ENCODE data around the gene ZNRF3.
A peak's percentile ranks its signal among the peaks of the same experiment; 100 is the strongest.

The ZNRF3 gene

GRCh38 chr22:28887725-28888459 lies 4.5 kb downstream of the ZNRF3 start:
- no peak for ATAC-seq
- no peak for TF ChIP-seq TCF4 (CRISPR knock-in tag; IDR thresholded peaks at IDR 0.05; ENCODE audit: borderline replicate concordance)
- TF ChIP-seq ZFP3 (CRISPR knock-in tag; IDR thresholded peaks at IDR 0.05), result no peak
- TF ChIP-seq, protein P1, sequence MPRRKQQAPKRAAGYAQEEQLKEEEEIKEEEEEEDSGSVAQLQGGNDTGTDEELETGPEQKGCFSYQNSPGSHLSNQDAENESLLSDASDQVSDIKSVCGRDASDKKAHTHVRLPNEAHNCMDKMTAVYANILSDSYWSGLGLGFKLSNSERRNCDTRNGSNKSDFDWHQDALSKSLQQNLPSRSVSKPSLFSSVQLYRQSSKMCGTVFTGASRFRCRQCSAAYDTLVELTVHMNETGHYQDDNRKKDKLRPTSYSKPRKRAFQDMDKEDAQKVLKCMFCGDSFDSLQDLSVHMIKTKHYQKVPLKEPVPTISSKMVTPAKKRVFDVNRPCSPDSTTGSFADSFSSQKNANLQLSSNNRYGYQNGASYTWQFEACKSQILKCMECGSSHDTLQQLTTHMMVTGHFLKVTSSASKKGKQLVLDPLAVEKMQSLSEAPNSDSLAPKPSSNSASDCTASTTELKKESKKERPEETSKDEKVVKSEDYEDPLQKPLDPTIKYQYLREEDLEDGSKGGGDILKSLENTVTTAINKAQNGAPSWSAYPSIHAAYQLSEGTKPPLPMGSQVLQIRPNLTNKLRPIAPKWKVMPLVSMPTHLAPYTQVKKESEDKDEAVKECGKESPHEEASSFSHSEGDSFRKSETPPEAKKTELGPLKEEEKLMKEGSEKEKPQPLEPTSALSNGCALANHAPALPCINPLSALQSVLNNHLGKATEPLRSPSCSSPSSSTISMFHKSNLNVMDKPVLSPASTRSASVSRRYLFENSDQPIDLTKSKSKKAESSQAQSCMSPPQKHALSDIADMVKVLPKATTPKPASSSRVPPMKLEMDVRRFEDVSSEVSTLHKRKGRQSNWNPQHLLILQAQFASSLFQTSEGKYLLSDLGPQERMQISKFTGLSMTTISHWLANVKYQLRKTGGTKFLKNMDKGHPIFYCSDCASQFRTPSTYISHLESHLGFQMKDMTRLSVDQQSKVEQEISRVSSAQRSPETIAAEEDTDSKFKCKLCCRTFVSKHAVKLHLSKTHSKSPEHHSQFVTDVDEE (CRISPR knock-in tag; IDR thresholded peaks at IDR 0.05), result no peak
- no peak for TF ChIP-seq GLIS3 (CRISPR knock-in tag; IDR thresholded peaks at IDR 0.05)
- no peak for TF ChIP-seq ZNF565 (CRISPR knock-in tag; conservative IDR thresholded peaks at IDR 0.05; ENCODE audit: low read depth)
- TF ChIP-seq PPARA (CRISPR knock-in tag; IDR thresholded peaks at IDR 0.05; ENCODE audit: borderline replicate concordance), result no peak
- no peak for TF ChIP-seq POU6F1 (CRISPR knock-in tag; IDR thresholded peaks at IDR 0.05; ENCODE audit: borderline replicate concordance, low read depth)
- TF ChIP-seq OSR1 (CRISPR knock-in tag; IDR thresholded peaks at IDR 0.05), result no peak
- TF ChIP-seq, protein P2, sequence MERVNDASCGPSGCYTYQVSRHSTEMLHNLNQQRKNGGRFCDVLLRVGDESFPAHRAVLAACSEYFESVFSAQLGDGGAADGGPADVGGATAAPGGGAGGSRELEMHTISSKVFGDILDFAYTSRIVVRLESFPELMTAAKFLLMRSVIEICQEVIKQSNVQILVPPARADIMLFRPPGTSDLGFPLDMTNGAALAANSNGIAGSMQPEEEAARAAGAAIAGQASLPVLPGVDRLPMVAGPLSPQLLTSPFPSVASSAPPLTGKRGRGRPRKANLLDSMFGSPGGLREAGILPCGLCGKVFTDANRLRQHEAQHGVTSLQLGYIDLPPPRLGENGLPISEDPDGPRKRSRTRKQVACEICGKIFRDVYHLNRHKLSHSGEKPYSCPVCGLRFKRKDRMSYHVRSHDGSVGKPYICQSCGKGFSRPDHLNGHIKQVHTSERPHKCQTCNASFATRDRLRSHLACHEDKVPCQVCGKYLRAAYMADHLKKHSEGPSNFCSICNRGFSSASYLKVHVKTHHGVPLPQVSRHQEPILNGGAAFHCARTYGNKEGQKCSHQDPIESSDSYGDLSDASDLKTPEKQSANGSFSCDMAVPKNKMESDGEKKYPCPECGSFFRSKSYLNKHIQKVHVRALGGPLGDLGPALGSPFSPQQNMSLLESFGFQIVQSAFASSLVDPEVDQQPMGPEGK (CRISPR knock-in tag; IDR thresholded peaks at IDR 0.05; ENCODE audit: borderline replicate concordance), result no peak
- TF ChIP-seq CREB5 (CRISPR knock-in tag; IDR thresholded peaks at IDR 0.05; ENCODE audit: low read depth), result no peak
- TF ChIP-seq ZNF8 (CRISPR knock-in tag; IDR thresholded peaks at IDR 0.05), result no peak
- no peak for TF ChIP-seq ZC3H10 (CRISPR knock-in tag; IDR thresholded peaks at IDR 0.05)
- no peak for TF ChIP-seq ESRRG (CRISPR knock-in tag; IDR thresholded peaks at IDR 0.05)
- no peak for TF ChIP-seq CSDC2 (CRISPR knock-in tag; IDR thresholded peaks at IDR 0.05)
- no peak for TF ChIP-seq BACH2 (CRISPR knock-in tag; IDR thresholded peaks at IDR 0.05; ENCODE audit: borderline replicate concordance)

DNA sequence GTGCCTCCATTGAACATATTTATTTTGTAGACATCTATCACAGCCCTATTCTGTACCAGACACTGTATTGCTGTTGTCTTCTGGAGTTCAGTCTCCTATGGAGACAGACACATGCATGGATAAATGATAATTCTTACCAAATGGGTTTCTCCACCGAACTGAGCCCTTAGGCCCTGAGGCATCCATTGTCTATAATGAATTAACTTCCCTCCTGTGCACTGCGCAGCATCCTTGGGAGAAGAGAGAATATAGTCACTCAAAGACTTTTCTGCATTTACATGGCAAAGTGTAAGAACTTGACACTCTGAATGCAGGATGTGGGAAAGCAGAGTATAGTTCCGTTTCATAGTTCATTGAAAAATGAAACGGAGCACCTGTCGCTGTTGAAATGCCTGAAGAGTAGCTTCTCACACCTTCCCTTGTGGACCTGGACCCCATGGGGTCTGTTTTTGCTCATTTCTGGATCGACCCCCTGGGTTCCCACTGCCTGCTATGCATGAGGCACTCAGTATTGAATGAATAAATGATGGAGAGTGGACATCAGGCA lies 6.2 kb downstream of the ZNRF3 start:
- TF ChIP-seq ZC3H10 (CRISPR knock-in tag; IDR thresholded peaks at IDR 0.05), result no peak
- no peak for TF ChIP-seq RARB (CRISPR knock-in tag; IDR thresholded peaks at IDR 0.05)
- no peak for TF ChIP-seq ZNF565 (CRISPR knock-in tag; conservative IDR thresholded peaks at IDR 0.05; ENCODE audit: low read depth)
- no peak for TF ChIP-seq ZFP30 (CRISPR knock-in tag; IDR thresholded peaks at IDR 0.05)
- no peak for TF ChIP-seq CSDC2 (CRISPR knock-in tag; IDR thresholded peaks at IDR 0.05)
- TF ChIP-seq ARNTL (CRISPR knock-in tag; IDR thresholded peaks at IDR 0.05; ENCODE audit: borderline replicate concordance, low read depth), result no peak
- TF ChIP-seq TCF4 (CRISPR knock-in tag; IDR thresholded peaks at IDR 0.05; ENCODE audit: borderline replicate concordance), result no peak
- no peak for TF ChIP-seq CREB5 (CRISPR knock-in tag; IDR thresholded peaks at IDR 0.05; ENCODE audit: low read depth)
- no peak for TF ChIP-seq PPARA (CRISPR knock-in tag; IDR thresholded peaks at IDR 0.05; ENCODE audit: borderline replicate concordance)
- TF ChIP-seq ZNF8 (CRISPR knock-in tag; IDR thresholded peaks at IDR 0.05), result no peak
- no peak for TF ChIP-seq GLIS3 (CRISPR knock-in tag; IDR thresholded peaks at IDR 0.05)
- ATAC-seq, result no peak

DNA sequence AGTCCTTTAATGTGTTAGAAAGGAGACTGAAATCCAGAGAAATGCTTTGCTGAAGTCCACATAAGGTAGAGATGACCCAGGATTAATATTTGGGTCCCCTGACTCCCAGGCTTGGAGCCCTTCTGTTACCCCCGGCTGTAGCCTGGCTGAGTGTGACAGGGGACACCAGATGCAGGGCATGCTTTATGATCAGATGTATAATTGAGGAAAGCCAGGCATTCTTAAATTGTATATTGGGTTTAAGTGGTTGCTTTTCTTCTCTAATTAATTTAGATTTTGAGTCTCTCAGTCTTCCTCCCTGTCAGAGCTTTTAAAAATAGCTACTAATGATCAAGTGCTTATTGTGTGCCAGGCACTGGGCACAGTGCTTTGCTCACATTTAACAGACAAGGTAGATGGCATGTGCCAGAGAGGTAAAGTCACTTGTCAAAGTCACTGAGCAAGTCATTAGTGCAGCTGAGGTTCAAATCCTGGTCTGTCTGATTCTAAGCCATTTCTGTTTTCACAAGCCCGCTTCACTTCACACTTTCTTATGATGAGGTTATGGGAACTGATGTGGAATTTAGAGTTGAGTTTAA lies 7.9 kb downstream of the ZNRF3 start:
- ATAC-seq, result no peak
- TF ChIP-seq, protein P2 (CRISPR knock-in tag; IDR thresholded peaks at IDR 0.05; ENCODE audit: borderline replicate concordance), result no peak
- no peak for TF ChIP-seq CREB5 (CRISPR knock-in tag; IDR thresholded peaks at IDR 0.05; ENCODE audit: low read depth)
- TF ChIP-seq, protein P1 (CRISPR knock-in tag; IDR thresholded peaks at IDR 0.05), result no peak
- TF ChIP-seq ESRRG (CRISPR knock-in tag; IDR thresholded peaks at IDR 0.05), result no peak
- peak; percentile 49; the same call in 1 of the 2 replicates for TF ChIP-seq TCF4 (CRISPR knock-in tag; IDR thresholded peaks at IDR 0.05; ENCODE audit: borderline replicate concordance)
- no peak for TF ChIP-seq CSDC2 (CRISPR knock-in tag; IDR thresholded peaks at IDR 0.05)

Data from SK-N-SH treated with all-trans-retinoic acid at 6 μM for 48 hours (cell line).